SK-N-SH treated with all-trans-retinoic acid at 6 μM for 48 hours (cell line): ENCODE measurements around the gene GTPBP1.

Source experiments
- ATAC-seq: fragments of 200-7000 bp; cut with Tn5 transposase; 3 replicates; pipeline ENCODE4 v1.9.1; 2020; ENCODE audit warnings: mild to moderate bottlenecking, moderate library complexity
- ARNTL ChIP-seq: fragments of 450-650 bp; formaldehyde crosslinking; IDR thresholded peaks from 2 replicates; pipeline ENCODE4 v1.5.0; 2020; ENCODE audit warnings: low read depth, mild to moderate bottlenecking, moderate library complexity, borderline replicate concordance
- BACH2 ChIP-seq: fragments of 250-450 bp; sonication (Bioruptor Pico); IDR thresholded peaks from 2 replicates; pipeline ENCODE4 v1.9.0; 2021; ENCODE audit warnings: mild to moderate bottlenecking, borderline replicate concordance
- CSDC2 ChIP-seq: fragments of 250-450 bp; sonication (Bioruptor Pico); IDR thresholded peaks from 2 replicates; pipeline ENCODE4 v1.5.0; 2020; ENCODE audit warnings: mild to moderate bottlenecking, moderate library complexity
- CSRNP3 ChIP-seq: fragments of 250-450 bp; sonication (Bioruptor Pico); IDR thresholded peaks from 2 replicates; pipeline ENCODE4 v1.5.1; 2021; ENCODE audit warnings: mild to moderate bottlenecking, moderate library complexity
- ESRRG ChIP-seq: fragments of 250-450 bp; sonication (Bioruptor Pico); IDR thresholded peaks from 2 replicates; pipeline ENCODE4 v1.6.1; 2021; ENCODE audit warnings: mild to moderate bottlenecking
- GLIS3 ChIP-seq: fragments of 250-450 bp; sonication (Bioruptor Pico); IDR thresholded peaks from 2 replicates; pipeline ENCODE4 v1.5.0; 2020; ENCODE audit warnings: mild to moderate bottlenecking, moderate library complexity
- ISL1 ChIP-seq: fragments of 250-450 bp; sonication (Bioruptor Pico); IDR thresholded peaks from 2 replicates; pipeline ENCODE4 v2.1.2; 2022; ENCODE audit warnings: mild to moderate bottlenecking, moderate library complexity
- OSR1 ChIP-seq: fragments of 250-450 bp; sonication (Bioruptor Pico); IDR thresholded peaks from 2 replicates; pipeline ENCODE4 v1.8.0; 2022; ENCODE audit warnings: moderate library complexity, mild to moderate bottlenecking, inconsistent platforms
- PPARA ChIP-seq: fragments of 250-450 bp; sonication (Bioruptor Pico); IDR thresholded peaks from 2 replicates; pipeline ENCODE4 v1.5.0; 2020; ENCODE audit warnings: mild to moderate bottlenecking, borderline replicate concordance
- RARB ChIP-seq: fragments of 250-450 bp; sonication (Bioruptor Pico); IDR thresholded peaks from 2 replicates; pipeline ENCODE4 v1.8.0; 2021; ENCODE audit warnings: mild to moderate bottlenecking, moderate library complexity
- SNAI2 ChIP-seq: fragments of 250-450 bp; sonication (Bioruptor Pico); IDR thresholded peaks from 2 replicates; pipeline ENCODE4 v1.5.0; 2020; ENCODE audit warnings: mild to moderate bottlenecking, moderate library complexity
- TCF4 ChIP-seq: fragments of 250-450 bp; sonication (Bioruptor Pico); IDR thresholded peaks from 2 replicates; pipeline ENCODE4 v1.8.0; 2021; ENCODE audit warnings: mild to moderate bottlenecking, moderate library complexity, borderline replicate concordance
- TOX ChIP-seq: fragments of 250-450 bp; sonication (Bioruptor Pico); IDR thresholded peaks from 2 replicates; pipeline ENCODE4 v1.8.0; 2021; ENCODE audit warnings: mild to moderate bottlenecking, moderate library complexity, borderline replicate concordance
- TSHZ2 ChIP-seq: fragments of 250-450 bp; sonication (Bioruptor Pico); IDR thresholded peaks from 2 replicates; pipeline ENCODE4 v1.5.0; 2020; ENCODE audit warnings: mild to moderate bottlenecking, moderate library complexity
- ZC3H10 ChIP-seq: fragments of 250-450 bp; sonication (Bioruptor Pico); IDR thresholded peaks from 2 replicates; pipeline ENCODE4 v1.5.1; 2021; ENCODE audit warnings: mild to moderate bottlenecking, moderate library complexity
- ZFP3 ChIP-seq: fragments of 250-450 bp; sonication (Bioruptor Pico); IDR thresholded peaks from 2 replicates; pipeline ENCODE4 v1.5.0; 2020; ENCODE audit warnings: mild to moderate bottlenecking, moderate library complexity
- ZFP30 ChIP-seq: fragments of 450-650 bp; formaldehyde crosslinking; IDR thresholded peaks from 2 replicates; pipeline ENCODE4 v1.5.0; 2022; ENCODE audit warnings: mild to moderate bottlenecking, moderate library complexity
- ZNF565 ChIP-seq: fragments of 450-650 bp; formaldehyde crosslinking; conservative IDR thresholded peaks from 2 replicates; pipeline ENCODE4 v1.5.0; 2020; ENCODE audit warnings: low read depth, mild to moderate bottlenecking, moderate library complexity
- ZNF70 ChIP-seq: fragments of 450-650 bp; formaldehyde crosslinking; IDR thresholded peaks from 2 replicates; pipeline ENCODE4 v1.5.0; 2020; ENCODE audit warnings: mild to moderate bottlenecking, moderate library complexity
- ZNF8 ChIP-seq: fragments of 450-650 bp; formaldehyde crosslinking; IDR thresholded peaks from 2 replicates; pipeline ENCODE4 v1.5.0; 2020; ENCODE audit warnings: mild to moderate bottlenecking, moderate library complexity
- TF ChIP-seq, protein P1 (sequence below): fragments of 250-450 bp; sonication (Bioruptor Pico); IDR thresholded peaks from 2 replicates; pipeline ENCODE4 v1.8.0; 2021; ENCODE audit warnings: low read depth, mild to moderate bottlenecking, moderate library complexity, borderline replicate concordance
- TF ChIP-seq, protein P2 (sequence below): fragments of 250-450 bp; sonication (Bioruptor Pico); IDR thresholded peaks from 2 replicates; pipeline ENCODE4 v1.8.0; 2020; ENCODE audit warnings: mild to moderate bottlenecking, moderate library complexity, borderline replicate concordance
- TF ChIP-seq, protein P3 (sequence below): fragments of 250-450 bp; sonication (Bioruptor Pico); IDR thresholded peaks from 2 replicates; pipeline ENCODE4 v1.5.1; 2020; ENCODE audit warnings: low read depth, mild to moderate bottlenecking, moderate library complexity

Gene GTPBP1

DNA sequence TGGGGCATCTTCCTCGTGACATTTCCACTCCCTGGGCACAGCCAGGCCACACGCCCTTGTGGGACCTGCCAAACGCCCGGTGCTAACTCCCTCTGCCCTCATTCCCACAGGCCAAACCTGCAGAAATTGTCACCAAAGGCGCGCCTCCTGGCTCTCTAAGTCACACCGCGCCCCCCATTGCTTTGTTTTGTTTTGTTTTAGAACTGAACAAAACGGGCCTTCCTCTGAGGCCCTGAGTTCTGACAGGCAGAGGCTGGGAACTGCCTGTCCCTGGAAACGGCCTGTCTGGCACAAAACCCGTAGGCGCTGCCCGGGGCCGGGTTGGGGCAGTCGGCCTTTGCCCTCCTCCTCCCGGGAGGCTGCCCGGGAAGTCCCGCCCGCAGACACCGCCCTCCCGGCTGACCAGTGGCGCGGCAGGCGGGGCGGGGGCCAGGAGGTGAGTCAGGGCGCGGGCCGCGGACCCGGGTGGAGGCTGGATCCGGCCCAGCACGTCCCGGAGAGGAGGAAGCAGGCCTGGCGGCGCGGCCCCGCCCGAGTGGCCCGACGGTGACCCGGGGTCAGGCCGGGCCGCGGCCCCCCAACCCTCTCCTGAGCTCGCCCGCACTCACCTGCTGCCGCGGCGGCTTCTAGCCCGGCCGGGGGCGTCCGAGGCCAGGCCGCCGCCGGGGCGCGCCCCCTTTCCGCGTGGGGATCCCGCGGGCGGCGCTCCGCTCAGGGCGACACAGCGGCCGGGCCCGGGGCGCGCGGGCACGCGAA, 49.6 kb downstream of the GTPBP1 start:
- peak; percentile 73 for ATAC-seq
- TF ChIP-seq BACH2: no peak
- TF ChIP-seq GLIS3 (CRISPR knock-in tag): no peak
- TF ChIP-seq, protein P1, sequence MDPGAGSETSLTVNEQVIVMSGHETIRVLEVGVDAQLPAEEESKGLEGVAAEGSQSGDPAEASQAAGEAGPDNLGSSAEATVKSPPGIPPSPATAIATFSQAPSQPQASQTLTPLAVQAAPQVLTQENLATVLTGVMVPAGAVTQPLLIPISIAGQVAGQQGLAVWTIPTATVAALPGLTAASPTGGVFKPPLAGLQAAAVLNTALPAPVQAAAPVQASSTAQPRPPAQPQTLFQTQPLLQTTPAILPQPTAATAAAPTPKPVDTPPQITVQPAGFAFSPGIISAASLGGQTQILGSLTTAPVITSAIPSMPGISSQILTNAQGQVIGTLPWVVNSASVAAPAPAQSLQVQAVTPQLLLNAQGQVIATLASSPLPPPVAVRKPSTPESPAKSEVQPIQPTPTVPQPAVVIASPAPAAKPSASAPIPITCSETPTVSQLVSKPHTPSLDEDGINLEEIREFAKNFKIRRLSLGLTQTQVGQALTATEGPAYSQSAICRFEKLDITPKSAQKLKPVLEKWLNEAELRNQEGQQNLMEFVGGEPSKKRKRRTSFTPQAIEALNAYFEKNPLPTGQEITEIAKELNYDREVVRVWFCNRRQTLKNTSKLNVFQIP: no peak
- no peak for TF ChIP-seq ZNF565 (CRISPR knock-in tag)
- no peak for TF ChIP-seq TSHZ2 (CRISPR knock-in tag)
- TF ChIP-seq, protein P2, sequence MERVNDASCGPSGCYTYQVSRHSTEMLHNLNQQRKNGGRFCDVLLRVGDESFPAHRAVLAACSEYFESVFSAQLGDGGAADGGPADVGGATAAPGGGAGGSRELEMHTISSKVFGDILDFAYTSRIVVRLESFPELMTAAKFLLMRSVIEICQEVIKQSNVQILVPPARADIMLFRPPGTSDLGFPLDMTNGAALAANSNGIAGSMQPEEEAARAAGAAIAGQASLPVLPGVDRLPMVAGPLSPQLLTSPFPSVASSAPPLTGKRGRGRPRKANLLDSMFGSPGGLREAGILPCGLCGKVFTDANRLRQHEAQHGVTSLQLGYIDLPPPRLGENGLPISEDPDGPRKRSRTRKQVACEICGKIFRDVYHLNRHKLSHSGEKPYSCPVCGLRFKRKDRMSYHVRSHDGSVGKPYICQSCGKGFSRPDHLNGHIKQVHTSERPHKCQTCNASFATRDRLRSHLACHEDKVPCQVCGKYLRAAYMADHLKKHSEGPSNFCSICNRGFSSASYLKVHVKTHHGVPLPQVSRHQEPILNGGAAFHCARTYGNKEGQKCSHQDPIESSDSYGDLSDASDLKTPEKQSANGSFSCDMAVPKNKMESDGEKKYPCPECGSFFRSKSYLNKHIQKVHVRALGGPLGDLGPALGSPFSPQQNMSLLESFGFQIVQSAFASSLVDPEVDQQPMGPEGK: no peak
- TF ChIP-seq PPARA (CRISPR knock-in tag): no peak
- TF ChIP-seq TOX (CRISPR knock-in tag): no peak
- no peak for TF ChIP-seq ISL1 (CRISPR knock-in tag)
- TF ChIP-seq CSRNP3 (CRISPR knock-in tag): no peak
- TF ChIP-seq ZFP30 (CRISPR knock-in tag): no peak
- no peak for TF ChIP-seq OSR1 (CRISPR knock-in tag)
- TF ChIP-seq, protein P3, sequence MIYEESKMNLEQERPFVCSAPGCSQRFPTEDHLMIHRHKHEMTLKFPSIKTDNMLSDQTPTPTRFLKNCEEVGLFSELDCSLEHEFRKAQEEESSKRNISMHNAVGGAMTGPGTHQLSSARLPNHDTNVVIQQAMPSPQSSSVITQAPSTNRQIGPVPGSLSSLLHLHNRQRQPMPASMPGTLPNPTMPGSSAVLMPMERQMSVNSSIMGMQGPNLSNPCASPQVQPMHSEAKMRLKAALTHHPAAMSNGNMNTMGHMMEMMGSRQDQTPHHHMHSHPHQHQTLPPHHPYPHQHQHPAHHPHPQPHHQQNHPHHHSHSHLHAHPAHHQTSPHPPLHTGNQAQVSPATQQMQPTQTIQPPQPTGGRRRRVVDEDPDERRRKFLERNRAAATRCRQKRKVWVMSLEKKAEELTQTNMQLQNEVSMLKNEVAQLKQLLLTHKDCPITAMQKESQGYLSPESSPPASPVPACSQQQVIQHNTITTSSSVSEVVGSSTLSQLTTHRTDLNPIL (CRISPR knock-in tag): no peak
- TF ChIP-seq ZNF70 (CRISPR knock-in tag): no peak
- no peak for TF ChIP-seq ZC3H10 (CRISPR knock-in tag)
- TF ChIP-seq CSDC2 (CRISPR knock-in tag): no peak
- TF ChIP-seq ZNF8 (CRISPR knock-in tag): no peak
- TF ChIP-seq ARNTL (CRISPR knock-in tag): no peak
- no peak for TF ChIP-seq SNAI2 (CRISPR knock-in tag)

DNA sequence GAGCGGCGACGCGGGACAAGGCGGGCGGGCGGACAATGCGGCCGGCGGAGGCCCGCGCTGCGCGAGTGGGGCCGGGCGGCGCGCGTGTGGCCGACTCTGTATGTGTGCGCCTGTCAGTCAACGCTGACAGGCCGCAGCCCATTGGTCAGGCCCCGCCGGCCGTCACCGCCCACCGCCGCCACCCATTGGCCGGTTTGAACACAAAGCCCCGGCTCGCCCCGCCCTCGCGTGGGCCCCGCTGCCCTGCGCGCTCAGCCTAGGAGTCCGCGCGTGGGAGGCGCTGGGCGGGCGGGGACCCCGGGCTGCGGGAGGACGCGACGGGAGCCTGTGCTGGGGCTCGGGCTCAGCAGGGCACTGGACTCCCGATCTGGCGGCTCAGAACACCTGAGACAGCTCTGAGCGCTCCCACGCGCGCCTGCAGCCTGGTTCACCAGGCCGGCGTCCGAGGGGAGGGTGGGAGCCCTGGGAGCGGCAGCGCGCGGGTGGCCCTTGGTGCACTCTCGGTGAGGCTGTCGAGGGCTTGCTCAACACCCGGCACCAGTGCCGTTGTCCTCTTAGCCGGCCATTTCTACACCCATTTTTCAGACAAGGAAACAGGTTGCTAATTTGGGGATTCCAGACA, 50.3 kb downstream of the GTPBP1 start, which contains the start of gene SUN2:
TSS of gene SUN2 (minus strand) at position 88 of the 622 bp plus-strand sequence. CDS start 3,370 bp downstream, outside the sequence.
- peak; percentile 92 for ATAC-seq
- TF ChIP-seq ZFP3 (CRISPR knock-in tag) (no peak), ZNF565 (CRISPR knock-in tag) (no peak), TOX (CRISPR knock-in tag) (no peak), RARB (no peak), CSDC2 (CRISPR knock-in tag) (no peak), BACH2 (no peak), OSR1 (CRISPR knock-in tag) (no peak), GLIS3 (CRISPR knock-in tag) (no peak), TCF4 (no peak), SNAI2 (CRISPR knock-in tag) (no peak), CSRNP3 (CRISPR knock-in tag) (no peak), ESRRG (CRISPR knock-in tag) (no peak), ZFP30 (CRISPR knock-in tag) (no peak)
- TF ChIP-seq, protein P1: no peak
- TF ChIP-seq, protein P3 (CRISPR knock-in tag): no peak
- TF ChIP-seq, all 23 proteins: peak for 0
